COLO668 (cell line): ENCODE data around the gene LRP11.
A peak's percentile ranks its signal among the peaks of the same experiment; 100 is the strongest.
"Not testable (repeated sequence)": the region's sequence is repeated elsewhere in the genome, so short reads cannot be mapped to it uniquely, and the experiment has no call there.

ENCODE experiments used
- DNase-seq: peaks from one replicate; lab custom pipeline; 2025; ENCODE audit not compliant: unreplicated experiment; lab: John Stamatoyannopoulos, UW

Gene LRP11

DNA sequence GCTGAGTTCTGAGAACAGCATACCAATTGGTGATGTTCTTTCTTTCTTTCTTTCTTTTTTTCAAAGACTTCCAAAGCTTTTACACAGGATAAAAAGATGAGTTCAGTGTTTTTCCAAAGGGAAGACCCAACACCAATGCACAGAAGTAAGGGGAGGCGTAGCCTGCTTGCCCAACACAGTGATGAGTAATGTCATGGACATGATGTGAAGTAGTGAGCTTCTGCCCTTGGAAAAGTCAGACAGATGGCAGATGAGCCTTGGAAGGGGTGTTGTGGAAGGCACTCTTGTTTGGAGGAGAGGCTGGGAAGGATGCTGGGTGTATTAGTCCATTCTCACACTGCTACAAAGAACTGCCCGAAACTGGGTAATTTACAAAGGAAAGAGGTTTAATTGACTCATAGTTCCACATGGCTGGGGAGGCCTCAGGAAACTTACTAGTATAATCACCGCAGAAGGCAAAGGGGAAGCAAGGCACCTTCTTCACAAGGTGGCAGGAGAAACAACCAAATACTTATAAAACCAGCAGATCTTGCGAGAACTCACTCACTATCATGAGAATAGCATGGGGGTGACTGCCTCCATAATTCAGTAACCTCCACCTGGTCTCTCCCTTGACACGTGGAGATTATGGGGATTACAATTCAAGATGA is 12.6 kb downstream of the LRP11 start:
- DNase-seq, result no peak

DNA sequence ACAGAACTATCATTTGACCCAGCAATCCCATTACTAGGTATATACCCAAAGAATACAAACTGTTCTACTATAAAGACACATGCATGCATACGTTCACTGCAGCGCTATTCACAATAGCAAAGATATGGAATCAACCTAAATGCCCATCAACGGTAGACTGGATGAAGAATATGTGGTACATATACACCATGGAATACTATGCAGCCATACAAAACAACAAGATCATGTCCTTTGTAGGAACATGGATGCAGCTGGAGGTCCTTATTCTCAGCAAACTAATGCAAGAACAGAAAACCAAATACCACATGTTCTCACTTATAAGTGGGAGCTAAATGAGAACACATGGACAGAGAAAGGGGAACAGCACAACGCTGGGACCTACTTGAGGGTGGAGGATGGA is 15.8 kb downstream of the LRP11 start:
- not testable (repeated sequence) for DNase-seq

DNA sequence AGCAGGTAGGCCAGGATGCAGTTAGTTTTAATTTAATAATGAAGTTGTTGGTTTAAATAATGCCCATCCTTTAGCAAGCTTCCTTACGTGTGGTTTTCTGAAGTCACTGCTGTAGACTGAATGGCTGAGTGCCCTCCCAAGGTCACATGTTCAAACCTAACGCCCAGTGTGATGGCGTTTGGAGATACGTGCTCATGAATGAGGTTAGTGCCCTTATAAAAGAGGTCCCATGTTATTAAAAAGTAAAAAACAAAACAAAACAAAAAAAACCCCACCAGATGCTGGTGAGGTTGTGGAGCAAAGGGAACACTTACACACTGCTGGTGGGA is 16.3 kb downstream of the LRP11 start:
- DNase-seq, result peak; percentile 10

DNA sequence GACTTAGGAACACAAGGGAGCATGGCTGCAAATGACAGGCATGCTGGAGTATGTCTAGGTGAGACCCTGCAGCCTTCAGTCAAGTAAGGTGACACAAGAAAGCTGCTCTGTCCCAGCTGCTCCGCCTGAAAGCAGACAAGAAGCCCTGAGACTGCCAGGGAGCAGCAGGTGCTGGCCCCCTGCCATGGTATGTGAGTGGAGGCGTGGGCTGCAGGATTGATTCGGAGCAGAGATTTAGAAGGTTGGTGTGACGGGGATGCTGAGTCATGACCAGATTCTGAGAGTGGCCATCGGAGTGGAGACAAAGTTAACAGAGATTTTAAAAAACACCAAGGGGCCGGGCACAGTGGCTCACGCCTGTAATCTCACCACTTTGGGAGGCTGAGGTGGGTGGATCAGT is 17.8 kb downstream of the LRP11 start:
- DNase-seq, result no peak

DNA sequence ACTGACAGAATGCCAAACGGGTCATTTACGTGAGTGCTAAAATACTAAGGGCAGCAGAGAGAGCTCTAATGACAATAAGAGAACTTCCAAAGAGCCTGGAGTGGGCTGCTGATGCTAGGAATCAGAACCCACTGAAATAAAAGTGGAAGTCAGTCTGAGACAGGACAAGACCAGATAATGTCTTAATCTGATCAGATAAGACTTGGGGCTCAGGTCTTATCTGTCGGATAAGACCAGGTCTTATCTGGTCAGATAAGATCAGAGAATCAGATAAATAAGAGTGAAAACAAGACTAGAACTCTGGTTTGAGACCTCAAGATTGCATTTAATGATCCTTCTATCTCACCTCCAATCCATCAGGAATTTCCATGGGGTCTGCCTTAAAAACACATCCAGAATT is 18.6 kb downstream of the LRP11 start:
- DNase-seq, result no peak

DNA sequence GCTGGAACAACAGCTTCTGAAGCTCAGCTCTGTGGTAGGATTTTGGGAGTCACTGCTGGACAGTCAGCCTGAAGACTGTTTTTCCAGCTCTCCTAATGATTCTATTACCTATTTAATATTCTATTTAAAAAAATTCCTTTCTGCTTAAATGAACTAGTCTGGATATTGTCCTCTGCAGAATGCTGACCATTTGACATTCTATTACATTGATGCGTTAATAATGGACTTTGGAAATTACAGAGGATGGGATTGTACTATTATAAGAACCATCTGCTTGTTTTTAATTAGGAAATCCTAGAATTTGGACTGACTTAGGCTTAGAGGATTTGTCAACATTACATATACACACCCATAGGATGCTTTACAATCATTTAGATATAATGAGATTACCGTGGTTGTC is 19.7 kb downstream of the LRP11 start:
- DNase-seq, result no peak

DNA sequence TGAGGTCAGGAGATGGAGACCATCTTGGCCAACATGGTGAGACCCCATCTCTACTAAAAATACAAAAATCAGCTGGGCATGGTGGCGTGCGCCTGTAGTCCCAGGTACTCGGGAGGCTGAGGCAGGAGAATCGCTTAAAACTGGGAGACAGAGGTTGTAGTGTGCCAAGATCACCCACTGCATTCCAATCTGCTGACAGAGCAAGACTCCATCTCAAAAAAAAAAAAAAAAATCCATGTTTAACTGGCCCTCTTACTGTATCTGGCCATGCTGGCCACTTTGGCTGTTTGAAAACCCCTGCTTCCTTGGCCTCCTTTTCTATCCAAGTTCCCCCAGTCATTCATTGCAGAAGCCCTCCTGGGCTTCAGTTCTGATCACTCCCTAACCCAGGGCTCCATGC is 20.1 kb downstream of the LRP11 start:
- not testable (repeated sequence) for DNase-seq

DNA sequence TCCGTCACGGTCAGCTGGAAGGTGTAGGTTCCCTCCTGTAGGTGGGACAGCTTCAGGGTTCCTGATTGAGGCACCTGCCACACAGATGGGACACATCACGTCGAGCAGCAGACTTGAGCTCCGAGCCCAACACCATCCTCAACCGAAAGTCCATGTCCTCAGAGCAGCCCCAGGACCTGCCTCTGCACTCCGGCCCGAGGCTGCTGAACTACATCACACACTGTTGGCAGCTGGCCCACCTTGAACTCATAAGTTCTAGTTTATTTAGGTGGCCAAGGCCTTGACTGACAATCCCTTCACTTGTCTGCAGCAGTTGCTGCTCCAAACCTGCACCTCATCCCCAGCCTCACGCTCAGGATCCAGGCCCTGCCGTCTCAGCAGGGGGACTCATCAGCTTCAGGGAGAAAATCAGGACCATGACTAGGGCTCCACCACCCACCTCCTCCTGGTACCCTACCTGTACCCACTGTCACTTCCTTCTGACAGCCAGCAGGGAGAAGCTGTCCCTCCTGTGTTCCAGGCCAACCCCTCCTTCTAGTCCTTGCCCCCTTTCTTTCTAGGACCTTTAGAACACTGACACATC is 21.0 kb downstream of the LRP11 start:
- DNase-seq, result no peak

DNA sequence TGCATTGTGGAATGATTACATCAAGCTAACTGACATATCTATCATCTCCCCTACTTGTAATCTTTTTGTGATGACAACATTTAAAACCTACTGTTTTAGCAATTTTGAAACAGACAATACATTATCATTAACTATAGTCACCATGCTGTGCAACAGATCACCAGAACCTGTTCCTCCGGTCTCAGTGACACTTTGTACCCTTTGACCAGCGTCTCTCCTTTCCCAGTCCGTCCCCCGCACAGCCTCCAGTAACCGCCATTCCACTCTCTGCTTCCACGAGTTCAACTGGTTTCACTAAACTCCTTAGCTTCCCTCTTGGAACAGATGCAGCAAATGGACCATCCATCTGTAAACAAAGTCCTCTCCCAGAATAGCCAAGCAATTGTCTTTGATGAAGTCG is 21.8 kb downstream of the LRP11 start:
- no peak for DNase-seq

DNA sequence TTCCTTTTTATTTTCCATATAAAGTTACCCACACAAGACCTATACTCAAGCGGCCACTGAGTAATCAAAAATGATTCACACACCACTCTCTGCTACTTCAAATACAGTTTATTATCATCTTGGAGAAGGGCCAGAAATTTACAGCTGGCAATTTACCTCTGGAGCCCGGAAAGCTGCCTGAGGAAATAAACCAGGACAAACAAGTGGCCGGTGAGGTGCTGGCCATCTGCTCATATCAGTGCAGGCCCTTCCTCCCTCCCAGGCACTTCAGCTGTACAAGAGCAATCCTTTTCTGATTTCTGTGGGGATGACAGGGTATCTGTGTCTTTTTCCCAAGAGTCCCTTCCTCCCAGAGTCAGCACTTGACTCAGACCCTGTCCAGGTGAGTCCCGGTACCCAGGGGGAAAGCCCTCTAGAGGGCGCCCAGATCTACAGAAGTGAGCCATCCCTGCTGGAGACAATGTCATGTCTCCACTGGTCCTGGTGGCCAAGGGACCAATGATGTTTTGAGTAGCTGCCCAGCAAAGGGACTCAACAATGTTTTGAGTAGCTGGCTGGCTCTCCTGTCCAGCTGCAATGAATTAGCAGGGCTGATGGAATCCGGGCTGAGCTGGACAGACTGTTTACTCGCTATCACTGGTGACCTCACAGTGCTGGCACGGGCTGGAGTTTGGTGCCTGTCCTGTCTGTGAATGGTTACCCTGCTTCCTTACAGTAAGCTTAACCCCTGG is 23.6 kb downstream of the LRP11 start:
- DNase-seq, result peak; percentile 79

DNA sequence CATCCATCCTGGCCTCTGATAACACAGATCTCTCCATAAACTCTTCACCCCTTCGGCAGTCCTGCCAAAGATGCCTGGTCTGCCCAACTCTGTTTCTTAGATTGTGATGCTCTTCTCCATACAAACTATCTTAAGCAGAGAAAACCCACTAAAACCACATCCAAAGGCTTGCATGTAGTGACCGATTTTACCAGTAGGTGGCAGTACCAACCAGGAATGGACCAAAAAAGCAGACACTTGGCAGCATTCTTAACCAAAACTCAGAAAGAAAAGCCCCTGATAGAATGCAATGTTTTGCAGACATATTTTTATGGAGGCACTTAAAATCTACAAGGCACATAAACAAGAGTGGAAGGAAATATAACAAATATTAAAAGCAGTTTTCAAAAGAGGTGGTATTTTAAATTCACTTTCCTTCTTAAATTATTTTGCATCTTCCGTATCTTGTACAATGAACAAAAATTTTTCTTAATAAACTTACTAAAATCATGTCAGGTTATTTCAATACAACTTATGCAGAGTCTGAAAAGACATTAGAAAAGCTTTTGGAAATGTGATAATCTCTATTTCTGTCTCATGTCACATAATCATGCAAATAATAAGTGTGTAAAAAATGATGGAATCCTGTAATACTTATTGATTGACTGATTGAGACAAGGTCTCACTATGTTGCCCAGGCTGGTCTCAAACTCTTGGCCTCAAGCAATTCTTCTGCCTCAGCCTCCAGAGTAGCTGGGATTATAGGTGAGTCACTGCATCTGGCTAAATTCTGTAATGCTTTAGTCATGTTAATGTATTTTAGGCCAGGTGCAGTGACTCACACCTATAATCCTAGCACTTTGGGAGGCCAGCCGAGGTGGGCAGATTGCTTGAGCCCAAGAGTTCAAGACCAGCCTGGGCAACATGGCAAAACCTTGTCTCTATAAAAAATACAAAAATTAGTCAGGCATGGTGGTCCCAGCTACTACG is 29.4 kb downstream of the LRP11 start:
- peak; percentile 38 for DNase-seq

DNA sequence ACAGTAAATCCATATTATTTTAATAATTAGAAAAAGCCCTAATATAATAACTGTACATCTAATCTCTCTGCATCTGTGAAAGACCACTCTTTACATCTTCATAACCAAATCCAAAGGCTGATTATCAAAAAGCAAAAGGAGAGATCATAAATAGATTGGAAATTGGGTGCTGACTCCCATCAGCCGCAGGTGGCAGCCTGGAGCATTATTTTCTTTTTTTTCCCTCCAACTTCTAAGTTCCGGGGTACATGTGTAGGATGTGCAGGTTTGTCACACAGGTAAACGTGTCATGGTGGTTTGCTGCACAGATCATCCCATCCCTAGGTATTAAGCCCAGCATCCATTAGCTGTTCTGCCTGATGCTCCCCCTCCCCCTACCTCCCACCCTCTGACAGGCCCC is 30.5 kb downstream of the LRP11 start:
- no peak for DNase-seq

DNA sequence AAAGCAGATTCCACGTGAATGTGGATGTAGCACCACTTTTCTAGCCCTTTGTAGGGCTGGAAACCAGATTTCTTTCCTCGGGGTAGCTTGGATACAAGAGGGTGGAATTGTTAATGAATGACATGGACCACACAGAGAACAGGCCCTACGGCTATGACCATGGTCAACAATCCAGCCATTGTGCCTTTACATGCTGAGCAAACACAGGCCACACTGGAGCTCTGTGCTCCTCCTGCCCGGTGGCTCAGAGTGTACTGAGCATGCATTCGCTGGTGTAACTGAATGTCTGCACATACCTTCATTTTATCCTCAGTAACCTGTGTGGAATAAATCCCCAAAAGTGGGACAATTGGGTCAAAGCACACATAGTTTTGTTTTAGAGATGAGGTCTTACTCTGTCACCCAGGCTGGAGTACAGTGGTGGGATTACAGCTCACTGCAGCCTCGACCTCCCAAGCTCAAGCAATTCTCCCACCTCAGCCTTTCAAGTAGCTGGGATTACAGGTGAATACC is 32.8 kb downstream of the LRP11 start:
- DNase-seq, result peak; percentile 47

DNA sequence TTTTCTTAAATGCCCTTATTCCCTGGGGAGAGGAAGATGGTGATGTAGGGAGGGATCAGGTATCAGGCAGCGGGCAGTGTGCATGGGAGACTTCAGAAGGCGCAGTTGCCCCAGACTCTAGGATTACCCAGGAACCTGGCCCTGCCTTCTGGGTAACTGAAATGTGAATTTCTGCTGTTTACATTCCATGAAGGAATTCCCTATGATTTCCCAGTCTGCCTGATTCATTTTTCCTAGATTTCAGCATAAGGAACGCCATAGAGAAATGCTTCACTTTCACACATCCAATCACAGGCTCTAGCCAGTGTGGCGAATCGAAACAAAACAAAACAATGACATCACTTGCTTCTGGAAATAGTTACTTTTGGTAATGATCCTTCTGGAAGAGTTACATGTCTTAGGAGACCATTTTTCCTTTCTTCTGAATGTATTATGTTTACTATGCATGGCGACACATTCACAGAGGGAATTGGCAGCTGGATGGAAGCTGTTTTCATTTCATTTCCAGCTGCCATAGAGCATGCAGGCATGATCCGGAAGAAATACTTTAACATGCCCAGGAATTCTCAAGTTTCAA is 33.3 kb downstream of the LRP11 start:
- no peak for DNase-seq

DNA sequence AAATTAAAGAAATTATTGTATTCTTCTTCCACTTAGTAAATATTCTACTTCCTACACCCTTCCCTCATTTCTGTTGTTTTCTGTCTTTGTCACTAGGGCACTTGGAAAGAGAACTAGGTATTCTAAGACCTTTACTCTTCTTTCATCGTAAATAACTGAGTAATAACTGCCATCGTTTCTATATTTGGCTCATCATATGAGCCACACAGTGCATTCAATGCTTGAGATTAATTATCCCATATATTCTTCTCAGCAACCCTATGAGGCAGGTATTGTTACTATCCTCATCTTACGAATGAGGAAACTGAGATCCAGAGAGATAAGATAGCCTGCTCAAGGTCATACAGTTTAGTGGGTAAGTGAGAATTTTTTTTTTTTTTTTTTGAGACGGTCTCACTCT is 38.9 kb downstream of the LRP11 start:
- no peak for DNase-seq

DNA sequence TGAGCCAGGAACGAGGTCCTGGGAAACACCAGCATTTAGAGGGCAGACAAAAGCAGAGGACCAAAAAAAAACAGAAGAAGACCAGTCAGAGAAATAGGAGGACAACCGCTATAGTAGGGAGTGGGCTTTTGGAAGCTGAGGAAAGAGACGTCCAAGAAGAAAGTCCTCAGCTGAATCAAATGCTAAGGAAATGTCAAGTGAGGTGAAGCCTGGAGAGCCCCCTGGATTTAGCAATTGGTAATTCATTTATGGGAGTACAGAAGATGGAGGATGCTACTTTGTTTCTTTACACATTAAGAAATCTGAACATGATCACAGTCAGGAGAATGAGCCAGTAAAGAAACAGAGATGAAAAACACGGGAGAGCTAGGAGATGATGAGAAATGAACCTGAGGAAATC is 41.1 kb downstream of the LRP11 start:
- DNase-seq, result no peak

DNA sequence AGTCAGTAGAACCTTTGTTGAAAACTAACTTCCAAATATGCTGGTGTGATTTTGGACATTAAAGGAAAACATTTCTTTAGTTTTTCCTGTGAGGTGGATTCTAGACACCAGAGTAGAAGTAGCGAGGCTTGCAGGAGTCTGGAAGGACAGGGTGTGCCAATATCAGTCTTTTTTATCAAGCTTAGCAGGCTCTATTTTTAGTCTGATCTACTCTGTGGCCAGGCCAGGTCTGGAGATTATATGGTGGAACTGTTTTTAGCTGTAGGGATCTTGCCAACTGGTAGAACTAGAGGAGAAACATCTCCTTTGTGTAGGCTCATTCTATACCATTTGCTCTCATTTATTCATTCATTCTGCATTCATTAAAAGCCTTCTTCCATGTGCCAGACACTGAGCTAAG is 42.7 kb downstream of the LRP11 start:
- no peak for DNase-seq

DNA sequence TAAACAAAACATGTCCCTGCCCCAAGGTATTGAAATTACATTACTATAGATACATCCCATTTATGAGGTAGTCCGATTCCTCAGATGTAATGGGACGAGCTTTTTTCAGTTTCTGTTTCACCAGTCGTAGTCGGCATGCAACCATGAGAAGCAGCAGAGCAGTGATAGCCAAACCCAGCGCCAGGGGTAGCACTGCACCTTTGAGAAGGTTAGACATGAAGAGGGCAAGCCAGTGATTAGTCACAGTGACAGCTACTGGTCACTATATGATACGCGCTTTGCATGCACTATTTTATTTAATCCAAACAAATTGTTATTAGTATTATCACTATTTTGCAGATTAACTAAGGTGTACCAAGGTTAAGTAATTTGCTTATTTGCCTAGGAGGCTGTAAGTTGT is 43.7 kb downstream of the LRP11 start:
- no peak for DNase-seq

DNA sequence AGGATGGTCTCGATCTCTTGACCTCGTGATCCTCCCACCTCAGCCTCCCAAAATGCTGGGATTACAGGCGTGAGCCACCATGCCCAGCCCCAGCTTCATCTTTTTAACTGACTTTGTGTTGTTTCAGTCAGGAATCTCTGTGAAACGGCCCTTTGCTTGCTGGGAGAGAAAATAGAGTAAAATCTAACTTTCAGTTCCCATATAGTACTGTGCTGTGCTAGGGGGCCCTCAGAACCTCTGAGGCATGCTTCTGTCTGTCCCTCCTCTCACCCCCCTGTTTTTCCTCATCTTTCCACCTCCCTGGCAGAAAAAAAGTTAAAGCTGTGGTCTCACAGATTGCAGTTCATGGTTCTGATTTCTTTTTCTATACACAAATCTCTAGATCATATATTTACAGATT is 48.4 kb downstream of the LRP11 start:
- no peak for DNase-seq

DNA sequence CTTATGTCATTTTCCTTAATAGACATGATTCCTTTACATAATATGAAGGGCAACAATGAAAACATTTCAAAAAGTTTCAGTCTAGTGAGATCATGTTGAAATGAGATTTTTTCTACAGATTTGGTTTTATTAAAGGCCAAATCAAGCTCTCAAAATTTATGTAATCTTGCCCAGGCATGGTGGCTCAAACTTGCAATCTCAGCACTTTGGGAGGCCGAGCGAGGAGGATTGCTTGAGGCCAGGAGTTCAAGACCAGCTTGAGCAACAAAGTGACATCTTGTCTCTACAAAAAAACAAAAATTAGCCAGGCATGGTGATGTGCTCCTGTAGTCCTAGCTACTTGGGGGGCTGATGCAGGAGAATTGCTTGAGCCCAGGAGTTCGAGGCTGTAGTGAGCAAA is 50.8 kb downstream of the LRP11 start:
- no peak for DNase-seq

DNA sequence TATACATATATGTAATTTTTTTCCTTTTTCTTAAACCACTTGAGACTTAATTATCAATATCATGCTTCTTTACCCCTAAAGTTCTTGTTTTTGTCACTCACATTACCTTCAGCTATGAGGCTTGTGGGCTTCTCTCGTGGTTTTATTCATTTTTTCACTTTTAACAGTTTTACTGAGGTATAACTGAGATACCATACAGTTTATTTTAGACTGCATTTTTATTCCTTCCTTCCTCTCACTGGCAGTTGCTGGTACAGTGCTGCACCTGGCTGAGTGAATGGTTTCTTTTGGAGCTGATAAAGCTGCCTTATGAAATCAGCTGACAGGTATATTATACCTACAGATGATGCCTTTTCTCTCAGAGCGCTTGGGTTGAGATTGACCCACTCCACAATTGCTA is 54.4 kb downstream of the LRP11 start:
- DNase-seq, result no peak
